CD14-positive monocyte (primary cell): ENCODE data around the gene XRCC4. TPM values are rescaled to one million over a fixed set of nuclear protein-coding genes. Genes with fewer than 3 reads are reported as not detected.
A peak's percentile ranks its signal among the peaks of the same experiment; 100 is the strongest.

ENCODE experiments used
- DNase-seq, 3 donors: peaks; one replicate each; pipeline ENCODE4 v3.0.0-alpha.2; 2011 to 2022
- H2AFZ ChIP-seq: 2 replicates; pipeline ENCODE4 v1.6.0; 2012; ENCODE audit warnings: mild to moderate bottlenecking, low read depth, low read length, inconsistent platforms; ENCODE audit not compliant: insufficient read depth, poor library complexity, severe bottlenecking
- H3K27ac ChIP-seq, 2 donors: 1 replicate in 1 of 2; 2 replicates in 1 of 2; pipeline ENCODE4 v1.5.1; 2012 to 2013; ENCODE audit warnings: low read length in 2 of 2, control low read depth in 1 of 2, inconsistent platforms in 1 of 2, low read depth in 1 of 2, mild to moderate bottlenecking in 1 of 2
- H3K27me3 ChIP-seq, 2 donors: one replicate each; pipeline versions ENCODE4 v1.6.0 to v1.6.1; 2011 to 2013; ENCODE audit warnings: low read length in 2 of 2; ENCODE audit not compliant: control insufficient read depth in 2 of 2, insufficient read depth in 2 of 2
- H3K36me3 ChIP-seq, 2 donors: replicated peaks in 1 of 2; 1 replicate in 1 of 2; 2 replicates in 1 of 2; pipeline versions ENCODE4 v1.5.1 to v1.6.1; 2012 to 2013; ENCODE audit warnings: low read length in 2 of 2, control low read depth in 1 of 2, inconsistent platforms in 1 of 2, mild to moderate bottlenecking in 1 of 2; ENCODE audit not compliant: insufficient read depth in 2 of 2, control insufficient read depth in 1 of 2
- H3K4me1 ChIP-seq, 2 donors: 1 replicate in 1 of 2; 2 replicates in 1 of 2; pipeline versions ENCODE4 v1.5.1 to v1.6.1; 2012 to 2013; ENCODE audit warnings: low read length in 2 of 2, control low read depth in 1 of 2, inconsistent platforms in 1 of 2, mild to moderate bottlenecking in 1 of 2, moderate library complexity in 1 of 2; ENCODE audit not compliant: insufficient read depth in 2 of 2, control insufficient read depth in 1 of 2
- H3K4me2 ChIP-seq: replicated peaks from 2 replicates; pipeline ENCODE3; 2012; ENCODE audit warnings: low read length, moderate library complexity, mild to moderate bottlenecking; ENCODE audit not compliant: poor library complexity, severe bottlenecking; ENCODE audit errors: extremely low read depth
- H3K4me3 ChIP-seq, 3 experiments: fragments of 200-600 bp in 1 of 3; sonication (generic) in 1 of 3; replicated peaks in 1 of 3; 1 replicate in 2 of 3; 2 replicates in 1 of 3; pipeline ENCODE4 v1.5.1; 2011 to 2013; ENCODE audit warnings: low read length in 3 of 3, mild to moderate bottlenecking in 3 of 3, control low read depth in 2 of 3, low read depth in 2 of 3, inconsistent platforms in 1 of 3, moderate library complexity in 1 of 3
- H3K79me2 ChIP-seq: 2 replicates; pipeline ENCODE4 v1.6.0; 2012; ENCODE audit warnings: mild to moderate bottlenecking, control low read depth, inconsistent platforms, low read length, moderate library complexity; ENCODE audit not compliant: insufficient read depth
- H3K9ac ChIP-seq: 2 replicates; pipeline ENCODE4 v1.6.0; 2017; ENCODE audit warnings: low read length, mild to moderate bottlenecking; ENCODE audit not compliant: insufficient read depth, poor library complexity, severe bottlenecking
- H3K9me3 ChIP-seq, 2 donors: replicated peaks in 1 of 2; 1 replicate in 1 of 2; 2 replicates in 1 of 2; pipeline versions ENCODE4 v1.5.1 to v1.6.1; 2012 to 2013; ENCODE audit warnings: low read length in 2 of 2, control low read depth in 1 of 2; ENCODE audit not compliant: control insufficient read depth in 1 of 2, insufficient read depth in 1 of 2
- H4K20me1 ChIP-seq: 2 replicates; pipeline ENCODE4 v1.6.0; 2012; ENCODE audit warnings: mild to moderate bottlenecking, low read length, control low read depth, moderate library complexity; ENCODE audit not compliant: insufficient read depth
- H3K27ac Mint-ChIP-seq, 7 donors: one replicate each; pipeline ENCODE4 v1.8.0; 2020; ENCODE audit warnings: mild to moderate bottlenecking in 7 of 7, mixed read lengths in 7 of 7, moderate library complexity in 6 of 7, inconsistent platforms in 2 of 7
- H3K27me3 Mint-ChIP-seq, 3 donors: one replicate each; pipeline ENCODE4 v1.8.0; 2021 to 2022; ENCODE audit warnings: low read depth in 3 of 3, mild to moderate bottlenecking in 3 of 3, mixed read lengths in 3 of 3, moderate library complexity in 3 of 3, inconsistent platforms in 1 of 3
- H3K36me3 Mint-ChIP-seq, 2 donors: one replicate each; pipeline ENCODE4 v1.8.0; 2020; ENCODE audit warnings: mixed read lengths in 2 of 2, inconsistent platforms in 1 of 2, mild to moderate bottlenecking in 1 of 2
- H3K4me1 Mint-ChIP-seq: one replicate; pipeline ENCODE4 v1.8.0; 2020; ENCODE audit warnings: mild to moderate bottlenecking, mixed read lengths
- H3K4me3 Mint-ChIP-seq, 2 donors: one replicate each; pipeline ENCODE4 v1.8.0; 2020; ENCODE audit warnings: mild to moderate bottlenecking in 2 of 2, mixed read lengths in 2 of 2, moderate library complexity in 1 of 2
- H3K9me3 Mint-ChIP-seq, 7 donors: one replicate each; pipeline ENCODE4 v1.8.0; 2020 to 2022; ENCODE audit warnings: mixed read lengths in 7 of 7, mild to moderate bottlenecking in 6 of 7, moderate library complexity in 6 of 7, inconsistent platforms in 2 of 7
- CTCF ChIP-seq: fragments of 200-600 bp; IDR thresholded peaks from one replicate; pipeline ENCODE4 v1.8.0; 2022; ENCODE audit warnings: antibody characterized with exemption, mild to moderate bottlenecking
- WGBS: methylation state at CpG from one replicate; pipeline ENCODE4 v1.1.5; 2013; ENCODE audit warnings: missing lambda C conversion rate; ENCODE audit not compliant: insufficient coverage; 5-methylcytosine and 5-hydroxymethylcytosine counted together
- intact Hi-C, 2 donors: fragments of 100-400 bp; cut with micrococcal nuclease; formaldehyde crosslinking; loops; one replicate each; pipeline versions ENCODE4 v1.15.0 to v1.15.1; 2023
- polyA plus RNA-seq, 3 donors: library from polyadenylated mRNA; depleted of rRNA in 1 of 3; unstranded in 2 of 3; stranded (reverse) in 1 of 3; fragments of 300-500 nt in 2 of 3; fragments of >200 nt in 1 of 3; fragmentation: Illumina TruSeq in 2 of 3; gene quantifications; 1 replicate in 2 of 3; 2 replicates in 1 of 3; pipeline ENCODE4 v1.2.3, GENCODE V29; 2012 to 2021

XRCC4 gene
- polyA plus RNA-seq, 3 donors: 4.0 to 21.8 (median 16.3) TPM

DNA sequence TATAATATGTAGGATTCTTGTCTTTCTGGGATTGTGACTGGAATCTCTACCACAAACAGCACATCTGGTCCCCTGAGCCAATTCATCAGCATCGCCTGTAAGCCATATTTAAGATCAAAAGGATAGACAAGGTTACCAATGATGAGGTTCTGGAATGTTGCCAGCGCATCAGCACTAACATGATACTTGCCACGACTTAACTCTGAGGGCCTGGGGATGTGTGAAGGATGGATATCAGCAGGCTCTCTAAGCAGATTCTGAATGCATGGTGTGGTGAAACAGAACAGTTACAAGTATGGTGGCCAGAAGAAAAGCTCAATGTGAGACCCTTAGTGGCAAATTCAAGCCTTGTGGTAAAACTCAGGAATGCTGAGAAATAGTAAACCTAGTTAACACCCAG, 143.0 kb downstream of the XRCC4 start:
- H3K4me3 Mint-ChIP-seq: no peak overlapping the region
- DNase-seq: no peak
- H3K36me3 ChIP-seq: no peaks in the 10 kb centered on the region
- WGBS: 83% methylated on average over 3 of the region's 3 CpGs
- H2AFZ ChIP-seq: no peak overlapping the region
- H3K27ac Mint-ChIP-seq: peak overlapping the region in 1 of 7 donors; percentile 35
- intact Hi-C loops: no loop called here
- no peak overlapping the region for H3K9ac ChIP-seq
- no peak overlapping the region for H3K27ac ChIP-seq
- no peak for TF ChIP-seq CTCF
- peaks cover 0 to 4% (median 0%) of the 10 kb centered on the region in 7 donors for H3K9me3 Mint-ChIP-seq
- no peaks in the 10 kb centered on the region for H3K79me2 ChIP-seq
- H3K9me3 ChIP-seq: no peaks in the 10 kb centered on the region
- no peaks in the 10 kb centered on the region for H4K20me1 ChIP-seq
- H3K4me2 ChIP-seq: no peak overlapping the region
- no peaks in the 10 kb centered on the region for H3K4me1 ChIP-seq
- no peaks in the 10 kb centered on the region for H3K27me3 ChIP-seq
- H3K4me1 Mint-ChIP-seq: peaks cover 5% of the 10 kb centered on the region
- no peak overlapping the region for H3K4me3 ChIP-seq
- H3K36me3 Mint-ChIP-seq: peaks cover 7 to 12% of the 10 kb centered on the region in 2 donors
- H3K27me3 Mint-ChIP-seq: no peaks in the 10 kb centered on the region

GRCh38 chr5:83222906-83223305, 145.6 kb downstream of the XRCC4 start:
- Histone ChIP-seq H3K27ac (no peak overlapping the region), H3K9me3 (no peaks in the 10 kb centered on the region), H3K36me3 (no peaks in the 10 kb centered on the region), H3K4me1 (no peaks in the 10 kb centered on the region), H3K4me2 (no peak overlapping the region), H3K4me3 (no peak overlapping the region), H4K20me1 (no peaks in the 10 kb centered on the region), H3K27me3 (no peaks in the 10 kb centered on the region), H2AFZ (no peak overlapping the region), H3K79me2 (no peaks in the 10 kb centered on the region), H3K9ac (no peak overlapping the region)
- Mint-ChIP-seq H3K27ac (peak overlapping the region in 1 of 7 donors; percentile 18), H3K9me3 (peaks cover 0 to 2% (median 0%) of the 10 kb centered on the region in 7 donors), H3K36me3 (peaks cover 7 to 12% of the 10 kb centered on the region in 2 donors), H3K4me3 (no peak overlapping the region), H3K4me1 (peaks cover 8% of the 10 kb centered on the region), H3K27me3 (no peaks in the 10 kb centered on the region)
- intact Hi-C loops: no loop called here
- TF ChIP-seq CTCF: no peak
- no peak for DNase-seq
- WGBS: 100% methylated on average over 1 of the region's 2 CpGs
